ENCODE data around the gene MPC1L. TPM values are rescaled to one million over a fixed set of nuclear protein-coding genes. Genes with fewer than 3 reads are reported as not detected.
"Not testable (repeated sequence)": the region's sequence is repeated elsewhere in the genome, so short reads cannot be mapped to it uniquely, and the experiment has no call there.

Gene MPC1L
- polyA plus RNA-seq, 1 experiment: not detected

DNA sequence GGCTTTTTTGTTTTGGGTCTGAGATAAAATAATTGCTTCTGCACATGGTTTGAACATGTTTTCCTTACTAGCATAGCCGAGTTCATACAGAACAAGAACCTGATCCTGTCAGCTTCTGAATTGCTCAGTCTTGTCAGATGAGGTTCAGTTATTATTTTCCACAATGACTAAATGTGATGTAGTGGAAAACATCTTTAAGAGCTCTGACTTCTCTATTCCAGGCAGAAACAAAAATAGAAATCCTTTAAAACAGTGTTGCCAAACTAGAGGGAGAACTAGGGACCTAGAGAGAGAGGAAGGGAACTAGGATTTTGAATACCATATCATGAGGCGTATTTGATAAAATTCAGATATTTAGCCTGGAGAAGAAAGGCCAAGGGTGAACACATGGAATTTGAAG, 40.4 kb upstream of the MPC1L start:
- Histone ChIP-seq H3K27ac (ENCODE audit: low read depth, low read length) (no peak overlapping the region), H3K4me3 (ENCODE audit: low read depth, low read length) (no peak overlapping the region), H3K9me3 (ENCODE audit: control insufficient read depth, insufficient read depth, low read length) (no peaks in the 10 kb centered on the region), H3K27me3 (ENCODE audit: control insufficient read depth, insufficient read depth, low read length) (no peaks in the 10 kb centered on the region)
- ChIA-PET POLR2A (no interaction called here), CTCF (no interaction called here)
- TF ChIP-seq, protein P1, sequence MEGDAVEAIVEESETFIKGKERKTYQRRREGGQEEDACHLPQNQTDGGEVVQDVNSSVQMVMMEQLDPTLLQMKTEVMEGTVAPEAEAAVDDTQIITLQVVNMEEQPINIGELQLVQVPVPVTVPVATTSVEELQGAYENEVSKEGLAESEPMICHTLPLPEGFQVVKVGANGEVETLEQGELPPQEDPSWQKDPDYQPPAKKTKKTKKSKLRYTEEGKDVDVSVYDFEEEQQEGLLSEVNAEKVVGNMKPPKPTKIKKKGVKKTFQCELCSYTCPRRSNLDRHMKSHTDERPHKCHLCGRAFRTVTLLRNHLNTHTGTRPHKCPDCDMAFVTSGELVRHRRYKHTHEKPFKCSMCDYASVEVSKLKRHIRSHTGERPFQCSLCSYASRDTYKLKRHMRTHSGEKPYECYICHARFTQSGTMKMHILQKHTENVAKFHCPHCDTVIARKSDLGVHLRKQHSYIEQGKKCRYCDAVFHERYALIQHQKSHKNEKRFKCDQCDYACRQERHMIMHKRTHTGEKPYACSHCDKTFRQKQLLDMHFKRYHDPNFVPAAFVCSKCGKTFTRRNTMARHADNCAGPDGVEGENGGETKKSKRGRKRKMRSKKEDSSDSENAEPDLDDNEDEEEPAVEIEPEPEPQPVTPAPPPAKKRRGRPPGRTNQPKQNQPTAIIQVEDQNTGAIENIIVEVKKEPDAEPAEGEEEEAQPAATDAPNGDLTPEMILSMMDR (IDR thresholded peaks at IDR 0.05; ENCODE audit: low read depth, low read length): no peak
- DNase-seq (ENCODE audit: low read depth, low spot score): no peak

DNA sequence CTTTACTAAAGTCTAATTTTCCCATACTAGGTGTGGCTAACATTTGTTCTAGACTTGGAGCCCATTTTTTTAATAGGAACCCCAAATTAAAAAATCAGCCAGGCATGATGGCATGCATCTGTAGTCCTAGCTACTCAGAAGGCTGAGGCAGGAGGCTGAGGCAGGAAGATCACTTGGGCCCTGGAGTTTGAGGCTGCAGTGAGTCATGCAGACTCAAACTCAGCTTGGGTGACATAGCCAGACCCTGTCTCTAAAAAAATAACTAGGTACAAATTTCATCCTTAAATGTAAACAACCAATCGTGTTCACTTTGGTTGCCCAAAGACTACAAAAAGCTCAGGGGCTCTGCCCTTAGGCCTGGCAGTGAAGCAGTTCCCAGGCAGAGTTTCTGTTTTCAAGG, 35.6 kb upstream of the MPC1L start:
- H3K27ac ChIP-seq (ENCODE audit: low read depth, low read length); CTCF ChIA-PET; H3K27me3 ChIP-seq (ENCODE audit: control insufficient read depth, insufficient read depth, low read length); H3K4me3 ChIP-seq (ENCODE audit: low read depth, low read length); DNase-seq (ENCODE audit: low read depth, low spot score); H3K9me3 ChIP-seq (ENCODE audit: control insufficient read depth, insufficient read depth, low read length): not testable (repeated sequence)
- POLR2A ChIA-PET: interaction anchor here (0.7 kb wide), 1 partner anchor 26 kb away, joined by 3 read pairs; no protein-coding TSS in a partner anchor

DNA sequence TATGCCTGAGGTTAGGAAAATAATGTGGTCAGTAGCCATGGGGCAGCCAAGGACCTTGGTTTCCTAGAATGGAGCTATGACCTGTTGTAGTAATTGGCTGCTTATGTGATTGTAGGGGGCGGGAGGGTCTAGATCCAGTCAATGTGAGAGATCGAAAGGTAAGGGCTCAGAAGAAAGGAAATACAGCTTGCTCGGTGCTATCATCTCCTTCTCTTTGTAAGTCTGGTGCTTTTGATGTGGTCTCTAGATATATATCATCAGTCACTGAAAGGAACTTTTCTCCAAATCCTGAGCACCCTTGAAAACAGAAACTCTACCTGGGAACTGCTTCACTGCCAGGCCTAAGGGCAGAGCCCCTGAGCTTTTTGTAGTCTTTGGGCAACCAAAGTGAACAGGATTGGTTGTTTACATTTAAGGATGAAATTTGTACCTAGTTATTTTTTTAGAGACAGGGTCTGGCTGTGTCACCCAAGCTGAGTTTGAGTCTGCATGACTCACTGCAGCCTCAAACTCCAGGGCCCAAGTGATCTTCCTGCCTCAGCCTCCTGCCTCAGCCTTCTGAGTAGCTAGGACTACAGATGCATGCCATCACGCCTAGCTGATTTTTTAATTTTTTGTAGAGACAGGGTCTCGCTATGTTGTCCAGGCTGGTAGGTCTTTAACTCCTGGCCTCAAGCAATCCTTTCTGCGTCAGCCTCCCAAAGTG, 33.5 kb upstream of the MPC1L start:
- H3K27me3 ChIP-seq (ENCODE audit: control insufficient read depth, insufficient read depth, low read length); H3K27ac ChIP-seq (ENCODE audit: low read depth, low read length); DNase-seq (ENCODE audit: low read depth, low spot score); H3K9me3 ChIP-seq (ENCODE audit: control insufficient read depth, insufficient read depth, low read length); POLR2A ChIA-PET; CTCF ChIA-PET; H3K4me3 ChIP-seq (ENCODE audit: low read depth, low read length): not testable (repeated sequence)

DNA sequence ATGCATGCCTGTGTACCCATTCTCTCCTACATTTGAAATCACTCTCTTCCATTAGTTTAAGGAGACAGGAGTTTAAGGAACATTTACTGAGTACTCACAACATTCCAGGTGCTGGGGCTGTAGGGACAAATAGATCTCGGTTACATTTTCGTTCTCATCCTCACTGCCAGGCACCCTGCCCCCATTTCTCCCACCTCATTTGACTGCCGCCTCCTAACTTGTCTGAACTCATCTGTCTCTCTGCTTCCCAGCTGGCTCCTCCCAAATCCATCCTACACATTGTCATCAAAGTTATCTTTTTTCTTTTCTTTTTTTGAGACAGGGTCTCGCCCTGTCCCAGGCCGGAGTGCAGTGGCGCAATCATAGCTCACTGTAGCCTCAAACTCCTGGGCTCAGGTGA, 19.8 kb upstream of the MPC1L start:
- Histone ChIP-seq H3K9me3 (ENCODE audit: control insufficient read depth, insufficient read depth, low read length) (no peaks in the 10 kb centered on the region), H3K4me3 (ENCODE audit: low read depth, low read length) (no peak overlapping the region), H3K27ac (ENCODE audit: low read depth, low read length) (no peak overlapping the region), H3K27me3 (ENCODE audit: control insufficient read depth, insufficient read depth, low read length) (no peaks in the 10 kb centered on the region)
- no peak for DNase-seq (ENCODE audit: low read depth, low spot score)
- TF ChIP-seq, protein P1 (IDR thresholded peaks at IDR 0.05; ENCODE audit: low read depth, low read length): no peak
- CTCF ChIA-PET: interaction anchor here (0.7 kb wide), 1 partner anchor 48 kb away, joined by 3 read pairs; no protein-coding TSS in a partner anchor
- POLR2A ChIA-PET: no interaction called here

DNA sequence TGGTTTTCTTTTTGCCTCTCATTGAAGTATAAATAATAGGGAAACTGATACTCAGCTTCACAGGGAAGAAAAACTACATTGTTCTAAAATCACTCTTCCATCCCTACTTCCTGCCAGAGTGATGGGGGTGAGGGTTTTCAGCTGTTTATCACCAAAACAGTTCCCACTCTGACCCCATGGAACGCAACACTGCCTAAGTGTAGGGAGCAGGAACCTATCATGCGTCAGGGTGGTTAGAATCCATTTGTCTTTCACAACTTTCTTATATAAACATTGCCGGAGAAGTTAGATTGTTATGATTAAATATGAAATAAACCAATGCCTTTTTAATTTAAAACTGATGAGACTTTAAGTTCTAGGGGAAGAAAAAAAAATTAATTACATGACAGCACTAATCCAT, 15.8 kb upstream of the MPC1L start:
- no peaks in the 10 kb centered on the region for H3K9me3 ChIP-seq (ENCODE audit: control insufficient read depth, insufficient read depth, low read length)
- TF ChIP-seq, protein P1 (IDR thresholded peaks at IDR 0.05; ENCODE audit: low read depth, low read length): no peak
- no peak overlapping the region for H3K4me3 ChIP-seq (ENCODE audit: low read depth, low read length)
- POLR2A ChIA-PET: no interaction called here
- no peak for DNase-seq (ENCODE audit: low read depth, low spot score)
- H3K27ac ChIP-seq (ENCODE audit: low read depth, low read length): no peak overlapping the region
- CTCF ChIA-PET: no interaction called here
- no peaks in the 10 kb centered on the region for H3K27me3 ChIP-seq (ENCODE audit: control insufficient read depth, insufficient read depth, low read length)

DNA sequence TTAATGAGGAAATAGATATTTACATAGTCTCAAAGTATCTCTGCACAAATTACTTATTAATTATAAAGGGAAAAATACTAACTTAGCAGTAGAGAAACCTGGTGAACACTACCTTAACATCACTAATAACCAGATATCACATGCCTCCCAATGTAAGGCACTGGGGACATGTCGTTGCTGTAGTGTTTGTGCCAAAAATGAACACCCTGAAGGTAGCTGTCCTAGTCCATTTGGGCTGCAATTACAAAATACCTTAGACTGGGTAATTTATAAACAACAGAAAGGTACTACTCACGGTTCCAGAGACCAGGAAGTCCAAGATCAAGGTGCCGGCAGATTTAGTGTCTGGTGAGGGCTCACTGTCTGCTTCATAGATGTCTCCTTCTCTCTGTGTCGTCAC, 10.7 kb upstream of the MPC1L start:
- Histone ChIP-seq H3K27ac (ENCODE audit: low read depth, low read length) (no peak overlapping the region), H3K4me3 (ENCODE audit: low read depth, low read length) (no peak overlapping the region), H3K9me3 (ENCODE audit: control insufficient read depth, insufficient read depth, low read length) (no peaks in the 10 kb centered on the region), H3K27me3 (ENCODE audit: control insufficient read depth, insufficient read depth, low read length) (no peaks in the 10 kb centered on the region)
- ChIA-PET POLR2A (no interaction called here), CTCF (no interaction called here)
- TF ChIP-seq, protein P1 (IDR thresholded peaks at IDR 0.05; ENCODE audit: low read depth, low read length): no peak
- DNase-seq (ENCODE audit: low read depth, low spot score): no peak

Measured in AG04450 (cell line).